GM21528 (cell line): ENCODE results near the gene BRD4.

Source experiments
- ATAC-seq: cut with Tn5 transposase; IDR thresholded peaks from one replicate; pipeline ENCODE4 v1.9.1; 2021; ENCODE audit warnings: mild to moderate bottlenecking, moderate library complexity; ENCODE audit not compliant: unreplicated experiment, low FRiP score

Gene BRD4

GRCh38 chr19:15199661-15200552, 132.4 kb downstream of the BRD4 start:
- ATAC-seq: no peak

DNA sequence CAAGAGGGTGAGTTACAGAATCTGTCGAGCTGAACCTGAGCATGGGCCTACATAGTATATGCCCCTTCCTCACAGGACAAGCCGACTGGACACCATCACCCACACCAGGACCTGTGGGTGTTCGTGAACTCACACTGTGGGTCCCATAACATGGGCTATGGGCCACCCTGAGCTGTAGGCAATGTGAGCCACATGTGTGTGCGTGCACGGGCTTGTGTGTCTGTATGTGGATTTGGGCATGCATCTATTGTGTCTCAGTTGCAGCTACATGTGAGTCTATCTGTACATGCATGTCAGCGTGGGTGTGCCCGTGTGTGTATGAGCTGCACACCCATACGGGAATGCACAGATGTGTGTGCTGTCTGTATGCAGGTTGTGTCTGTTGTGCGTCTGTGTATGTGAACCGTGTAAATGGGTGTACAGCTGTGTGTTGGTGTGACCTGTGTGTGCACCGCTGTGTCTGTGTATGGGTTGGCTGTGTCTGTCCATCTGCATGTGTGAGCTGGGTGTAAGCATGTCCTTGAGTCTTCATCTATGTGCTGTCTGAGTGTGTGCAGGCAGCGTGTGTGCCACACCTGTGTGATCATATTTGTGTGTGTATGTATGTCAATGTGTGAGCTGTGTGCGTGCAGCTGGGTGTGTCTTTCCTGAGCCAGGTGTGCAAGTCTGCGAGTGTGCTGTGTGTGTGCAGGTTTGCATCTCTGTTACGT, 133.2 kb downstream of the BRD4 start:
- no peak for ATAC-seq

DNA sequence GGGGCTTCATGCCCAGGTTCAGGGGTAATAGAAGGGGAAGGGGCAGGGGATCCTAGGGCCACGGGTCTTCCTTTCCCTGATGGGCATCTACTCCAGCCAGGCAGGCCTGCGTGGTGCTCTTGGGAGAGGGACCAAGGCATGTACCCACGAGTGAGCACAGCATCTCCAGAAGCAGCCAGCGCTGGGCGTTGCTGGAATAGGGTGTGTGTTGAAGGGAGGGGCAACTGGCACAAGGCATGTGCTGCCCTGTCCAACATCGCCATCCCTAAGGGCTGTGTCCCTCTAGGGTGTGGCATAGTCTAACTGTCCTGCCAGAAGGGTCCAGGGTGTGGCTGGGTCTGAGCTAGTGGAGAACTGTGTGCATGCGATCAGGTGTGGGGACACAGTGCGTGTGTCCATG, 134.4 kb downstream of the BRD4 start:
- ATAC-seq: no peak

DNA sequence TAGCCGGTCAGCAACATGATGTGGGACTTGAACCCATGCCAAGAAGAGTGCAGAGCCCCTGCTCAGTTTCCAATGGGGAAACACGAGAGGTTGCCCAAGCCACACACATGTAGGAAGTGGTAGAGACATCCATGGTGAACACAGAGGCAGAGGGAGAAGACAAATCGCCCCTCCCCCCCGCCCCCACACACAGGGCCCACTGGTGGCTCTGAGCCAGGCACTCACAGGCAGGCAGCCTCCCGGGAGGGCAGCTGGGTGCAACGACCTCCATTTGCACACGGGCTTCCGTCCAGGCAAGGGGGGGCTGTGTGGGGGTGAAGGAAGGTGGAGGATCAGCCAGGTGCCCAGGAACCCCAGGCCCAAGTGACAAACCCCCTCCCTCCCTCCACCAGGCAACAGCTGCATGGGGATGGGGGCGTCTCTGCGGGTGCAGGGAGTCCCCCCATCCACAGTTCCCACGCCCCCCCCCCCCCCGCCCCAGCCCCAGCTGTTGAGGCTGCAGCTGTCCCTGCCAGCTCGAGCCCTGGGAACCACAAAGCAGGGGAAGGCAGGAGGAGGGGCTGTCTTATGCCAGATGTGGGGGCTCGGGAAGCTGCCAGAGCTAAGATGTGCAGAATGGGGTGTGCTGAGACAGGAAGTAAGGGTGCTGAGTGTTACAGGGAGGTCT, 134.9 kb downstream of the BRD4 start:
- ATAC-seq: no peak

DNA sequence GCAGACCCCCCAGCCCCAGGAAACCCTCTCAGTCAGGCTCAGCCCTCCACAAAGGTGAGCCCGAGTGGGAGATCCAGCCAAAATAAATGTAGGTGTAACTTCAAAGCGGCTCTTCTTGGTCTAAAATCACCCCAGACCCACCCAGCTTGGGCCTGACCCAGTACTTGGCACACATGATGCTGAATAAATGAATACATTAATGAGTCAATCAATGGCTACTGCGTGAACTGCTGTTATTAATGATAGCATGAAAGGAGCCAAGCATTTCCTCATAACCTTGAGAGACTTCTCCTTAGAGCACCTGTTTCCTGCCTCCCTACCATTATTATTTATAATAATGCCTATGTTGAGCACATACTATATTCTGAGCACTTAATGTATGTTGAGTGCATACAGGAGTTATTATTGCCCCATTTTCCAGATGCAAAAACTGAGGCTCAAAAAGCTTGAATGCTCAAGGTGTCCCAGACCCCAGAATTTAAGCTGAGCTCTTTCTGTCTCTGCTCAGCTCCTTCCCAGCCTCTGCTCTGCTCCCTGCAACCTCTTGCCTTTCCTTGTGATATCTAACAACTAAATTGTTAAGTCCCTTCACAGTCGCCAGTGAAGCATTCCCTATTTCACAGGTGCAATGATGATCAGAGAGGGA, 135.9 kb downstream of the BRD4 start:
- ATAC-seq: no peak

- ATAC-seq: no peak
These were observed 136.7 kb downstream of the BRD4 start for GRCh38 chr19:15195371-15196334.

- ATAC-seq: no peak
These were observed 137.4 kb downstream of the BRD4 start for GRCh38 chr19:15194938-15195337.

DNA sequence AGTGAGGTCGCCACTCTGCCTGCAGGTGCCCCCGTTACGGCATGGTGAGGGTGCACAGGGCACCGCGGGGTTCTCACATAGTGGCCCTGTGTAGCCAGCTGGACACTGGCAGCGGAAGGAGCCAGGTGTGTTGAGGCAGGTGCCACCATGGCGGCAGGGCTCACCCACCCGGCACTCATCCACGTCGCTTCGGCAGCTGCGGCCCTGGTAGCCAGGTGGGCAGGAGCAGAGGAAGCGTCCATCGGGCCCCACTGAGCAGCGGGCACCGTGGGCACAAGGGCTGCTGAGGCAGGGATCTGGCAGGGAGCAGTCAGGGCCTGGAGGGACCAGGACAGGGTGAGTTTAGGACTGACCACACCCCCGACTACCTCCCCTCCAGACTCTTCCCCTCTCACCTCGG, 140.4 kb downstream of the BRD4 start:
- no peak for ATAC-seq

DNA sequence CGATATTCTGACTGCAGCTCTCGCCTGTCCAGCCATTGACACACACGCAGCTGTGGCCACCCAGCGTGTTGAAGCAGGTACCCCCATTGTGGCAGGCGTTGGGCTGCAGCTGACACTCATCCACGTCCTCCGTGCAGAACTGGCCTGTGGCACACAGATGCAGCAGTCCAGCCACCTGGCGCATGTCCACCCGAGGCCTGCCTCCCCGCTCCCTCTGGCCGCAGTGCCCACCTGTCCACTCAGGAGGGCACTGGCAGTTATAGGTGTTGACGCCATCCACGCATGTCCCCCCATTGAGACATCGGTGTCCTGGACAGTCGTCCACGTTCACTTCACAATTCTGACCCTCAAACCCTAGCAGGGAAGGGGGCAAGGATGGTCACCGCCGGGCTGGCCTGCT, 140.8 kb downstream of the BRD4 start:
- no peak for ATAC-seq

DNA sequence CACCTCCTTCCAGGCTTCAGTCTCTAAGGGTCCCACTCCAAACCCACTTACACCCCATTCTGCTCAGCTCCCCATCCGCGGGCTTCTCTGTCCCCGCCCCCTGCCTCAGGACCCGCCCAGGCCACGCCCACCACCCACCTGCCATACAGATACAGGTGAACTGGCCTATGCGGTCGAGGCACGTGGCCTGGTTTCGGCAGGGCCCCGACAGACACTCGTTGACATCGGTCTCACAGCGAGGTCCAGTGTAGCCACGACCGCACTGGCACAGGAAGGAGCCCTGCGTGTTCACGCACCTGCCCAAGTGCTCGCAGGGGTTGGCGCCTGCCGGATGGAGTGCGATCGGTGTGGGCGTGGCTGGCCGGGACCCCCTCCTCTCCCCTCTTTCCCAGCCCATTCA, 143.5 kb downstream of the BRD4 start:
- ATAC-seq: no peak

DNA sequence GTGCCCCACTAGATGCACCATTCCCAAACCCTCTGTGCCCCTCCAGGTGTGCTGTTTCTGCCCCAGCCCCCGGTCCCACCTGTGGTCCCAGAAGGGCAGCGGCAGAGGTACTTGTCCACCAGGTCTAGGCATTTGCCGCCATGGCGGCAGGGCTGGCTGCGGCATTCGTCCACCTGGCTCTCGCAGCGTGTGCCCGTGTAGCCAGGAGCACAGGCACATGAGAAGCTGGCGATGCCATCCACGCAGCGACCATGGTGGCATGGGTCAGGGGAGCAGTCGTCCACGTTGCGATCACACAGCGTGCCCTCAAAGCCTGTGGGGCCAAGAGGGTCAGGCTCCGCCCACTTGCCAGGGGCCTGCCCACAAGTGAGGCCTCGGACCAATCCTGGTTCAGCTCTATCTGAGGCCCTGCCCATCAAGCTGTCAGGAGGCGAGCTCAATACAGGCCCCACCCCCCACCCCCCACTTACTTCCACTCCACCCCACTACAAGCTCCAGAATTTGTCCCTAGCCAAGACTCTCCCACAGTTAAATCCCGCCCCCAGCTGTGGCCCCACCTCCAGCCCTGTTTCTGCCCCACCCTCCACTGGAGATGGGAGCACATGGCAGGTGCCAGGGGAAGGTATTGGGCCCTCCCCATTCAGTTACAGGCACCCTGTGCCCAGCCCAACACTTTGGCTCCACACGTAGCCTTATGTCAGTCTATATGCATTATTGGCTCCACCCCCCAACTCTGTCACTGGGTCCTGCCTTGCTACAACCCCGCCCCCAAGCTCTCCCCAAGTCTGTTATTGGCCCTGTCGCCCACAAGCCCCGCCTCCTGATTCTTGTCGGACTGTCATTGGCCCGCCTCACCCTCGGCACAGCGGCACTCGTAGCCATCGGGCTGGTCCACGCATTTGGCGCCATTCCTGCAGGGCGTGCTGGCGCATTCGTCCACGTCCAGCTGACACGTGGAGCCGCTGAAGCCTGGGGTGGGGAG, 145.0 kb downstream of the BRD4 start:
- ATAC-seq: no peak
